COLO829 (cell line): ENCODE measurements around the gene PLA2G4A.
A peak's percentile ranks its signal among the peaks of the same experiment; 100 is the strongest.

Experiments used
- DNase-seq: peaks from one replicate; pipeline ENCODE4 v3.0.0; 2012; ENCODE audit warnings: low spot score

PLA2G4A gene

DNA sequence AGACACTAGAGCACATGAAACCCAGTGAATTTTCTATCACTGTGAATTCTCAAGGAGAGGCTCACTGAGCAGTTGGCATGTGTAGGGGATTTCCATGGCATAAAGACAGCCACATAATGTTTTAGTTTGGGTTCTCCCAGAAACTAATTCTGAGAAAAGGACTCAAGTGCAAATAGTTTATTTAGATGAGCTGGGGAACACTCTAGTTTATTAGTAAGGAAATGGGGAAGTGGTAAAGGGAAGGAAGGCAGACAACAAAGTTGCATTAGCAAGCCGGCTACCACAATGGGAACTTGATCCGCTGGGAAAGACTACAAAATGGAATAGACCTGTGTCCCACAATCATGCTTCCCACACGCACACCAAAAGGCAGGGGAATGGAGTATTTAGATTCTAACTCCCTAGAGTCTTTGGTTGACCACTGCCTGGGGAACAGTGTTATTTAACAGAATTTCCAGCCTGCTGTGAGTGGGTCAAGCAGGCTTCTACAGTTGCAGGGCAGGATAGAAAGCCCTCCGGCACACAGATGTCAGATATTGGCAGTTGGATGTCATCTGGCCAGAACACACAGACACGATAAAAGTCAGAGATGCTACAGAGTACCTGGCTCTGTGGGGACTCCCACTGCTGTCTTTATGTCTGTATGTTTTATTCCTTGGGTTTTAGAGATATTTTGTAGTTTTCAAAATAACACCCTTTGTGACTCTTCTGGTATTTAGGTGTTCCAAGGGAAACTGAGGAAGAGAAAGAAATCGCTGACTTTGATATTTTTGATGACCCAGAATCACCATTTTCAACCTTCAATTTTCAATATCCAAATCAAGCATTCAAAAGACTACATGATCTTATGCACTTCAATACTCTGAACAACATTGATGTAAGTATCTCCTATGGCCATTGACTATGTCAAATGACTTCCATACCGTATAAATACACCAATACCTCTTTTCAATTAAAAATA, 150.1 kb downstream of the PLA2G4A start:
- DNase-seq: no peak

DNA sequence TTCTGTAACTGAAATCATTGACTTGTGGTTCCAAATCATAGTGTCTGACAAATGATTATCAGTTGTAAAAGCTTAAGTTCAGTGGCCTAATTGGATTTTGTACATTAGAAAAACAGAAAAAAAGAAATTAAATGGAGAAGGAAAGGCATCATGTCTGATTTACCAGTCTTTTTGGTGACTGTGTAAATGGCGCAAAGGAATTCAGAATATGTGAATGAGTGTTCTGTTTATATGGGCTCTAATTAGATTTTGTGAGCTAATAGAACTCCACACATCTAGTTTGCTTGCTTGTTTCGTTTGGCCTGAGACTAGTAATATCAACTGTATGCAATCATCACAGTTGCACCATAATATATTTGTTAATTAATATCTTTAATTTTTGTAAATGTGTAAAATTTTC, 151.7 kb downstream of the PLA2G4A start:
- no peak for DNase-seq

DNA sequence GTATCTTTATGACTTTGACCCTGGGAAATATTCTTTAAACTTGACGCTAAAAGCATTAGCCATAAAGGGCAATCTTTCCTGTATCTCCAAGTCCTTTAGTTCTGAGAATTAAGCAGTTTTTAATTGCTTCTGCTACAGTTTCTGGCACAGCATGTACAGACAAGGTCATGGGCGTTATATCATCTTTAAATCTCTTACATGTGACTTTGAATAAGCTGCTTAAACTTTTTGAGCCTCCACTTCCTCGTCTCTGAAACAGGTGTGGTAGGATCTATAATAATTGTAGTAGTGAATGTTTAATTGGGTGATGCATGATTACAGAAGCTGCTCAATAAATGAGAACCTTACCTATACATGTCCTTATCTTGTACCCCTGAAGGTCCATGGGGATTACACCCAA, 153.4 kb downstream of the PLA2G4A start:
- DNase-seq: no peak

DNA sequence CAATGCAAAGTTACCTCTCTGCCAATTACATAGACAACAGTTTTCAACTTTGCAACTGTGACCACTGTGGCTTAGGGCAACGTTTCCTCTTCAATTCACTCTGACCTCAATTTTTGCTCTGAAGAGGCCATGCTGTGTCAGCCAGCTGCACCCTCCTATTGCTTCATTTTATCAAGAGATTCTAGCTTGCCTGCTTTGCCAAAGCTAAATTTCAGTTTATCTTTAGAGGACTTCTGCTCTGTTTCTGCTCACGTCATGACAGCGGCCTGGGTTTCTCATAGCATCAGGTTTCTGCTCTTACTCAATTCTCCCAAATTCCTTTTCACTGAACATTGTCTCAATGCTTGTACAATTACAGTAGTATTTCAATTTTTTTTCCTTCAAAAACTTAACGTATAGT, 154.6 kb downstream of the PLA2G4A start:
- DNase-seq: no peak

DNA sequence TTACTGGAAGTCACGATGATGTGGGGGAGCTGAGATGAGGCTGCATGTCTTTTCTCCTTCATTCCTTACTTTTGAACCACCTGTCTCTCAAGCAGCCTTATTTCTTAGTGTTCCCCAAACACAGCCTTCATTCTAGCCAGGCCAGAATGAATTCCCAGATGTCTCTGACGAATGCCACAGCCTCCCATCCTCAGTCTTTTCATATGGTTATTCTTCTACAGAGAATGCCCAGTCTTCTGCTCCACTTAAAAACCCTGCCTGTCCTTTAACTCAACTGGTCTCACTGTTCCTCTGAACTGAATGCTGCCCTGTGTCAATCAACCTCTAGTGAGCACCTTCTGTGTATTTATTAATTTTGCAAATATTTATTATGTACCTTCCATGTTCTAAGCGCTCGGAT, 156.2 kb downstream of the PLA2G4A start:
- DNase-seq: no peak

DNA sequence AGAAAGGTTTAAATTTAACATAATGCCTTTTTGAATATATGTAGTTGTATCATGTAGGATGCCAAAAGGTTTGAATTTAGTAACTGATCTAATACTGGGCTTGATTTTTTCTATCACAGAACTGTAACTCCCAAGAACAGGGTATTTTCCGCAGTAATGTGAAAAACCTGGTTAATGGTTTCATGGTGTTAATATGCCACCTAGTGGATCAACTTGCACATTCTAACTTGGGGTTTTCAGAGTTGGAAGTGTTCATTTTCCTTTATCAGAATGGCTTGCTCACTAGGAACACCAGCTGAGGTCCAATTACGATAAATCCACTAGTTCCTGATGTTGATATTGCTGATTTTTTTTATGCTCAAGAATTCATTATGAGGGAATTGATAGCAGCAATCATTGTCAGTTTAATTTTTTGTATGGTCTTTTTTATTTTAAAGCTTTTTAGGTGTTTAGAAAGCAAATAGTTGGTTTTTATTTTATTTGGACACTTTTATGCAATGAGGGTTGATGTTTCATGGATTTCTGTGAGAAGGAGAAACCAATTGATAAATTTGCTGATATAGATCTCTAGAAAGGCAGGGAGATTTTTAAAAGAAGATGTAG, 157.2 kb downstream of the PLA2G4A start:
- DNase-seq: peak; percentile 69

DNA sequence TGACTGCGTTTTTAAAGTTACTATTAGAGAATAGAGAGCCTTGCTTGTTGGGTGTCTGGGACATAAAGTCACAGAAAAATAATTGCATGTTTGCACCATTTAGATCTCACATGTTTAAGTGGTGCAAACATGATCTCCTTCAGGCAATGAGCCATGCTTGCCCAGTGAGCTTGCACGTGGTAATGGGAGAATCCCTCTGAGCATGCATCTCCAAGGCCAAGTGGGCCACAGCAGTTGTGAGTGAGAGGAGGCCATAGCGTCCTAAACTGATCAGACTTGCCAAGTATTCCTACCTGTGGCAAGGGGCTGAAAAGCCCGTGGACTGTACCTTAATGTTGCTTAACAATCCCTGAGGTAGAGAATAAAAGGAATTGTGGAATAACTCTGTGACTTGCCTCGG, 158.3 kb downstream of the PLA2G4A start:
- DNase-seq: no peak

DNA sequence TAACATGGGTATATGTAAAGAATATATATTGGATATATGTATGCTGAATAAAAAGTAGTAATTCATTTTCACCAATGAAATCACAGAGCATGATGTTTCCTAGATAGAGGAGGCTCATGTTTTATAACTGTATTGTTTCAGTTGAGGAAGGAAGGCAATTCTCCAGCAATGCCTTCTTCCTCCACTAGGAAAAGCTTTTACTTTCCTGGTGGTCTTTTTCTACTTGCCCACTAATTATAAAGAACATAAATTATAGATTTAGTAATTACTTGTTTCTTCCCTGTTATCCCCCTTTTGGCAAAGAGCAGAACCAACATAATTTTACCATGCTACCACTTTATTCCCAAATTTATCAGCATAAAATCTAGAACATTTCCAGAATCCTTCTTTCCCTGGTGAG, 159.0 kb downstream of the PLA2G4A start:
- DNase-seq: no peak

DNA sequence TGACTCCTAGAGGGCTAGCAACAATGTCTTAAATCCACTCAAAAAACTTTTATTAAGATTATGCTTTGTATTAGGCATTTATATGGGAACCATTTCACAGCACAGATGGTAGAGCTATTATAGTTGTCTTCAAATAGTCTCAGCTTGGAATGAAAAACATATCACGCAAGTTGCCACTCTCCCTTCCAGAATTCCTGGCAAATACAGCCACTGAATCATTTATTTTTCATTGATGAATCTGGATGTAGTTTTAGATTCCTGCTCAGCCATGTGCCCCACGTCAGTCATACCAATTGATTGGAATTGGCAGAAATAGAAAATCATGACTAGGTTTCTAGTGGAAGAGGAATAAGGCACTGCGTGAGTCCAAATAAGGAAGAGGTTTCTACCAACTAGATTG, 165.2 kb downstream of the PLA2G4A start:
- no peak for DNase-seq

DNA sequence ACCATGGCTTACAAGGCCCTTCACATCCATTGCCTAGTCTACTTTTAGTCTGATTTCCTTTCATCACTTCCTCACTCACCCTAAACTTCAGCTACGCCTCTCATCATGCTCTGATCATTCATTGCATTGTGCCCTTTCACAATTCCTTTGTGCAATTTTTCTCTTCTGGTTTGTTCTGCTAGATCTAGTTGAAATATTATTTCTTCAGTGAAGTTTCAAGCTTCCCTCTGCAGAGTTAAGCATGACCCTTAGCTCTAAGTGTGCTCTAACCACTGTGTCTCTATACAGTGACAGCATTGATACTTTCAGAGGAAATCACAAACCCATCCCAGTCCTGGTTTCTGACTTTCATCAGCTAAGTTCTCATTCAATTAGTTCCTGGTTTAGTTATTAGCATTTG, 166.1 kb downstream of the PLA2G4A start:
- DNase-seq: no peak

DNA sequence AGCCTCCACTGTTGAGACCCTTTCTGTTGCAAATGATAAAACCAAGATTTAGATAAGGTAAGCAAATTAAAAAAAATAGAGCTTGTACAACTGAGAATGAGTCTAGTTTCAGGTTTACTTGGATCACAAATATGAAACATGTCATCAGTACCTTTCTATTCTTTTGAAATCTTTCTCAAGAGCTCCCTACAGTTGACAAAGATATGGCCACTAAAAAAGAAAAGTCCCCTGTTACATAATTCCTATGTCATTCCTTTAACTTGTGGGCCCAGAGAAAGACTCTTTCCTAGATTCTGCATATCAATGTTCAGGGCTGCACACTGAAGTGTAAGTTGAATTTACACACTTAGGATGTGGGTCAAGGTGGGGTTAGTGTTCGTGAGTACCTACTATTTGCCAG, 168.1 kb downstream of the PLA2G4A start:
- DNase-seq: no peak

DNA sequence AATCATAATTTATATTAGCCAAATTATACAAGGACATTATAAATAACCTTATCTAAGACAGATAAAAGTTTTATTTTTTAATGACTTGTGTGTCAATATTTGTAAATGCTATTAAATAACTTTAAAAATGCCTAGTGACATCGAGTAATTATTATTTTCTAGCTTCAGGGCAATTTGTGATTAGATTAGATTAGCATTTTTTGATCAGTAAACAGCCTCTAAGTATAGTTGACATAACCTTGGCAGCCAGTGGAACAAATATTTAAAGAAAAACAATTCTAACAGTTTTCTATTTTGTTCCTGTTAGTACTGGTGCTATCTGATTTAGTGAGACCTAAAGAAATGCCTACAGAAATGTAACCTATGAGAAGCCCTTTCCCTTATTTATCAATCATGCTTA, 169.1 kb downstream of the PLA2G4A start:
- no peak for DNase-seq

DNA sequence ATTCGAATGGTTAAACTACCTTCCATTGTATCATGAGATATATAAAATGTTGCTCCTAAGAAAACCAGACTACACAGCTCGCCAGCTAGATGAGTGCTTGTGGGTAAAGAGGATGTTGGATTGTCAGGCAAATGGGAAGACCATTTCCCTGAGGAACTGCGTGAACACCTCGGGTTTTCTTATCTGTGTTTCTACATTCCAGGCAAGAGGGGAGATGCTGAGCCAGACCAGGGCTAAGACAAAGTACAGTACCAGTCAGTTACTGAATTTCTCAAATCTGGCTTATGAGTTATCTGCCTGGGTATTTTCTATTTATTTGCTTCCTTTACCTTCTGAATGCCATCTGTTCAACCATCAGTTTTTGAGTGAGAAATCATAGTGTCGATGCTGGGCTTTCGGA, 170.8 kb downstream of the PLA2G4A start:
- DNase-seq: no peak

DNA sequence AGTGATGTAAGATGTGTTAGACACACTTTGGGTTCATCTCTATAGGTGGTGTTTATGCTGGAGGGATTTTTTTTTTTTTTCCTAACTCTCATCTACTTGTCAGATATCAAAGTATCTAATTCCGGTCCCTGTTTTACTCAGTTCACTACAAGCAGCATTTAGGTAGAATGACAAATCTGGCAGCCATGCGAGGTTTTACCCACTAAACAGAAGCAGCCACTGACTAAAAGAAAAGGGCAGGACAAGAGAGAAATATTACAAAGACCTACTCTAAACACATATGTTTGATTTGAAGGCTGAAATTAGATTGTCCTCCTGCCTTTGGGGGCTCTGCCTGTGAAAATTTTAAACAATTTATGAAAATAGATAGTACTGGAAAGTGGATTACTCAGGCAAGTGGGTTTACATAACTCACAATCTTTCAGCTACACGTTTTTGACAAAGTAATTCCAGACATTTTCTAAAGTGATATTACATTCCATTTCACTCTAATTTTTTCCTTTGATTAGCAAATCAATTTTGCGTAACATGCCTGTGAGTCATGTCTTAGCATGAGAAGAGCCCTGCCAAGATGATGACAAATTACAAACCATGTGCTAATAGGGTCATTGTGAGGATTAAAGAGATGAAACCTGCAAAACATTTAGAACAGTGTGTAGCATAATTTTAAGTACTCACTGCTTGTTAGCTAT, 172.6 kb downstream of the PLA2G4A start:
- DNase-seq: peak; percentile 57

DNA sequence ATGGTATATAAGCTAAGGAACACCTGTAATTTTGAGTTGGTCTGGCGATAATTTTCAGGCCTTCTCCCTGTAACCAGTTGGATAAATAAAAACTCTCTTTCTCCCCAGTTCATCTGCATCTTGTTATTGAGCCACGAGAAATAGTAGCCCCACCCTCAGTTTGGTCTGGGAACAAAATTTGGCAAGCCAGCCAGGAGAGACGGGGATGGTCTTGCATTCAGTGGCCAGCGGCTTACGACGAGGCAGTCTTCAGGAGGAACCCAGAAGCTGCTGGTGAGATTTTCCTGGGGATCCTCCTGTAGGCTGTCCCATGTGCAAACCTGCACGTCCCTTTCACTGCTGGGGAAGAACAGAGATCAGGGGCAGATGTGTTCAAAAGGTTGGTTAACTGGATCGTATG, 174.6 kb downstream of the PLA2G4A start:
- DNase-seq: no peak

DNA sequence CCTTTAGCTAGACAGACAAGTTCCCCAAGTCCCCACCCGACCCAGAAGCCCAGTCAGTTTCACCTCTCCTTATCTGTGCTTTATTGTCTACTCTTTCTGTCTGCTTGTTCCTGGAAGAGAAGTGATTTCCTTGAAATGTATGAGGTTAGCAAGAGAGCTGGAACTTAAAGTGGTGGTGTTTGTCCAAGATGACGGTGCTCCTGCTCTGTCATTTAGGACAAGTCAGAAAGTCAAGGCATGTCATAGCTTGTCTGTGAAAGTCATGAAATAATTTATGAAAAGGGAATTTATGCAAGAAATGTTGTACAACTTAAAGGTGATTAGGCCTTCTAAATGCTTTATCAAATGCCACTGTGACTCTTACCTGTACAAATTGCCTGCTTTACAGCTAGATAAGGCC, 178.1 kb downstream of the PLA2G4A start:
- DNase-seq: no peak

DNA sequence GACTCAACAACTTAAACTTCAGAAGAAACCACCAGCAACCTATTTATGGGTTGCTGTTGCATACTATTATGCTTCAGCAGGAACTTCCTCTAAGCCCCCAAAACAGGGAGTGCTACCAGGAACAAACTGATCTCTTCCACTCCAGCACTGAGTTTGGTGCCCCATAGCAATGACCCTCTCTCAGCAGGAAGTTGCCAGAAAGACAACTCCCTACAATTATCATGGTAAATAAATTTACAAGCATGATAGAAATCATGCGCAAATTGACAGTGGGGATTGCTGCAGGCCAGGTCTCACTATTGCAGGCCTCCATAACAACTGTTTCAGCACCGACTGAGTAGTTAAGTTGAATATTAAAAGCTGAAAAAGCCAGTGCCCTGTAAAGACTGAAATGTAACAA, 180.6 kb downstream of the PLA2G4A start:
- no peak for DNase-seq

DNA sequence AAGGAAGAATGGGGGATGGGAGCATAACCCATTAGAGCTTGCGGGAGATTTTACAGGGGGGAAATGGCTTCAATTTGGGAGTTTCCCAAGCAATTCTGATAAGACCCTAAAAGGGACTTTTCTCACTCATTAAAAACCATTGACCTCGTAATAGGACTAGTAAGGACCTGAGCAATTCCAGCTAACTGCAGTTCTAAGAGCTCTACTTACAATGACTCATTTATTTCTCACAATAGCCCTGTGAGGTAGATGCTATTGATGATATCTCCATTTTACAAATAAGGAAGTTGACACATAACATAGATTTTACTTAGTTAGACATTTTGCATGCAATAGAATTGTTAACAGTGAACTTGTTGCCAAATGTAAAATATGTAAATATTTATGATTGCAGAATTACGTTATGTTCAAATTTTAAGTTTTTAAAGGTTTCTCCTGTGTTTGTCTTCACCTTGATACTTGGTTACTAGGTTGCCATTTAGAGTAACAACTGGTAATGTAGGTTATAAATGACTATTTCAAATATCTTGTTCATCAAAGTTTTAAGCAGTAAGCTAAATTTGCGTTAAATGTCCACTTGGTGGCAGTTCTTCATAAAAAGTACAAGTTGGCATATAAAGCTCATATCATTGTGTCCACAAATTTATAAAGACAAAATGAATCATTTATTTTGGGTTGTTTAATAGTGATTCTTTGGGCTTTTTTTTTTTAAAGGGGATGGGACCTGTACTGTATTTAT, 182.0 kb downstream of the PLA2G4A start:
- no peak for DNase-seq

DNA sequence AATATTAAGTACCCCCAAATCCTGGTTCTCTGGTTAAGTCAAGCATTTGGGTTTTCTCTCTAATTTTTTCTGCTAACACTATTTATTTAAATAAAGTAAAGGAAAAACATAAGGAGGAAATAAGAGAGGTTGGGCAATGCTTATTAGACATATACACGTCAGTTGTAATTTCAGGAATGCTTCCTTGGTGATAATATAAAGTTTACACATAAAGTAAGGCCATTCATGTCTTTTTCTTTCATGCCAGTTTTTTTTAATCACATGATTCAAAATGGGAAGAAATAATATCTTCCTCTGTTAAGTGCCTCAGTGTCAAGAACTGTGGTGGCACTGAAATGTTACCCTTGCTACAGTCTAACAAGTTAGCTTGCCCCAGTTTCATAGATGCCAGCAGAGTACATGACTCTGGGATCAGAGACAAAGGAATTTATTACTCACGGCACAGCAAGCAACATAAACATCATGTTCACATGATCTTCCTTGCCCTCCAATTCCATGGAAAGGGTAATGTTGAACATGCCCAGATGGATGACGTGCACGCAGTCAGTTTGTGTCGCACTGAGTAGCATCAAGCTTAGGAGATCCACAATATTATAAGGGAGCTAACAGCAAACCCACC, 184.9 kb downstream of the PLA2G4A start:
- DNase-seq: peak; percentile 7

DNA sequence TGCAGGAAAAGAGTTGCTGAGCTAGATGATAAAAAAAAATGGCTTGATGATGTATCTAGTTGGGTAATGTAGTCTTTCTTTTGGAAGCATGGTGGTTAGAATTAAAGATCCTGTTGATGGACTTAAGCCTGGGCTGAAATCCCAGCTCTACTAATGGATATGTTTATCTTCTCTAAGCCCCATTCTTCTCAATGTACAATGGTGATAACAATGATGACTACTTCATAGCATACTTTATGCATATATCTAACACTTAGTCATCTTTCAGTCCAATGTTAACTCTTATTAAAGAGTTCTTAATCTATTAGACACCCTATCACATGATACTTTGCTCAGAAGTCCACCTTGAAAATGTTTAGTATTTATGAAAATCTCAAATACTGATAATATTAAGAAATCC, 189.5 kb downstream of the PLA2G4A start:
- DNase-seq: no peak

DNA sequence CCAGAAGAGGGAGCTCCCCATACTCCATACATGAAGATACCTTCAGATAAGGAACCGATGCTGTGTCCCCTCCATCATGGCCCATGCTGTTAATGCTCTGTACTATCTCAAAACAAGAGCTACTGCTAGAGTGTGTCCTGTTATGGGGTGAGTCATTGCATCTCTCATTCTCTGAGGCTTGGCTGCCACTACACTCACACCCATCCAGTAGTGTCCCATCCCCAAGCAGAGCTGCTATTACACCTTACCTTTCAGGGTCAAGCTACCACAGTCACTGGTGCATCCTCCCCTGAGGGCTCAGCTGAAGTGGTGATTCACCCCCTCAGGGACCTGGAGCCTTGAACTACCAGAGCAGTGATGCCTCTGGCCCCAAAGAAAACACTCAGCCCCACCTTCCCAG, 198.5 kb downstream of the PLA2G4A start:
- DNase-seq: no peak
